Glutamatergic neuron (in vitro differentiated cells): ENCODE data around the gene CELF4. TPM values are rescaled to one million over a fixed set of nuclear protein-coding genes. Genes with fewer than 3 reads are reported as not detected.

Source experiments
- DNase-seq: peaks from one replicate; pipeline ENCODE4 v3.0.0; 2022
- H3K27ac Mint-ChIP-seq: one replicate; pipeline ENCODE4 v1.8.0; 2020; ENCODE audit warnings: mild to moderate bottlenecking, mixed read lengths, inconsistent platforms; ENCODE audit not compliant: unreplicated experiment
- H3K27me3 Mint-ChIP-seq: one replicate; pipeline ENCODE4 v1.8.0; 2020; ENCODE audit warnings: mild to moderate bottlenecking, moderate library complexity, mixed read lengths, inconsistent platforms; ENCODE audit not compliant: unreplicated experiment
- H3K36me3 Mint-ChIP-seq: one replicate; pipeline ENCODE4 v1.8.0; 2020; ENCODE audit warnings: mild to moderate bottlenecking, mixed read lengths, inconsistent platforms; ENCODE audit not compliant: unreplicated experiment
- H3K4me1 Mint-ChIP-seq: one replicate; pipeline ENCODE4 v1.8.0; 2020; ENCODE audit warnings: mild to moderate bottlenecking, low read depth, mixed read lengths, inconsistent platforms; ENCODE audit not compliant: unreplicated experiment
- H3K4me3 Mint-ChIP-seq: one replicate; pipeline ENCODE4 v1.8.0; 2020; ENCODE audit warnings: mild to moderate bottlenecking, mixed read lengths, inconsistent platforms; ENCODE audit not compliant: unreplicated experiment
- H3K9me3 Mint-ChIP-seq: one replicate; pipeline ENCODE4 v1.8.0; 2020; ENCODE audit warnings: mild to moderate bottlenecking, moderate library complexity, mixed read lengths, inconsistent platforms; ENCODE audit not compliant: unreplicated experiment
- CTCF ChIP-seq: fragments of 200-600 bp; sonication (generic); IDR thresholded peaks from one replicate; pipeline ENCODE4 v1.5.0; 2021; ENCODE audit not compliant: partially characterized antibody, unreplicated experiment
- total RNA-seq: library from RNA; stranded (reverse); fragmentation: NEBNext Ultra II Directional; extraction: Animal tissue kit (Norgen Biotek cat#: 25700); gene quantifications from one replicate; pipeline ENCODE4 v1.2.1, GENCODE V29; 2021; ENCODE audit not compliant: unreplicated experiment

The CELF4 gene
- total RNA-seq, 1 donor from 2014 or later: 38.4 TPM

- no peak for TF ChIP-seq CTCF
- Mint-ChIP-seq H3K4me3 (no peak overlapping the region), H3K4me1 (no peaks in the 10 kb centered on the region), H3K36me3 (peaks cover 14% of the 10 kb centered on the region), H3K9me3 (peaks cover 7% of the 10 kb centered on the region), H3K27ac (no peak overlapping the region), H3K27me3 (peaks cover 4% of the 10 kb centered on the region)
- no peak for DNase-seq
Measured at GRCh38 chr18:37272226-37272625, 293.4 kb downstream of the CELF4 start.

GRCh38 chr18:37270666-37271052 is 294.9 kb downstream of the CELF4 start:
- no peak for DNase-seq
- Mint-ChIP-seq H3K27me3 (peaks cover 4% of the 10 kb centered on the region), H3K36me3 (peaks cover 13% of the 10 kb centered on the region), H3K4me1 (no peaks in the 10 kb centered on the region), H3K27ac (no peak overlapping the region), H3K9me3 (peaks cover 6% of the 10 kb centered on the region), H3K4me3 (no peak overlapping the region)
- TF ChIP-seq CTCF: no peak

GRCh38 chr18:37270038-37270665 is 295.4 kb downstream of the CELF4 start:
- peaks cover 2% of the 10 kb centered on the region for H3K27me3 Mint-ChIP-seq
- H3K4me1 Mint-ChIP-seq: peaks cover under 1% of the 10 kb centered on the region
- H3K9me3 Mint-ChIP-seq: peaks cover 4% of the 10 kb centered on the region
- TF ChIP-seq CTCF: no peak
- no peak overlapping the region for H3K27ac Mint-ChIP-seq
- no peak for DNase-seq
- peaks cover 10% of the 10 kb centered on the region for H3K36me3 Mint-ChIP-seq
- H3K4me3 Mint-ChIP-seq: no peak overlapping the region

GRCh38 chr18:37266290-37266689 is 299.3 kb downstream of the CELF4 start:
- Mint-ChIP-seq H3K9me3 (peaks cover 7% of the 10 kb centered on the region), H3K27me3 (peaks cover 17% of the 10 kb centered on the region), H3K36me3 (peaks cover 7% of the 10 kb centered on the region), H3K27ac (no peak overlapping the region), H3K4me1 (peaks cover 7% of the 10 kb centered on the region), H3K4me3 (no peak overlapping the region)
- TF ChIP-seq CTCF: peak; percentile 56
- peak; percentile 71 for DNase-seq

GRCh38 chr18:37265382-37265781 is 300.2 kb downstream of the CELF4 start:
- DNase-seq: no peak
- no peak overlapping the region for H3K4me3 Mint-ChIP-seq
- H3K27me3 Mint-ChIP-seq: peaks cover 18% of the 10 kb centered on the region
- peaks cover 7% of the 10 kb centered on the region for H3K4me1 Mint-ChIP-seq
- H3K27ac Mint-ChIP-seq: no peak overlapping the region
- H3K36me3 Mint-ChIP-seq: peaks cover 7% of the 10 kb centered on the region
- no peak for TF ChIP-seq CTCF
- H3K9me3 Mint-ChIP-seq: peaks cover 7% of the 10 kb centered on the region
